NCI-H446 treated with DMSO at 0.1 percent for 48 hours (cell line): ENCODE measurements around the gene HAO1.
"Not testable (repeated sequence)": the region's sequence is repeated elsewhere in the genome, so short reads cannot be mapped to it uniquely, and the experiment has no call there.

ENCODE experiments used
- DNase-seq: peaks from one replicate; lab custom pipeline; 2025; lab: John Stamatoyannopoulos, UW

HAO1 gene

DNA sequence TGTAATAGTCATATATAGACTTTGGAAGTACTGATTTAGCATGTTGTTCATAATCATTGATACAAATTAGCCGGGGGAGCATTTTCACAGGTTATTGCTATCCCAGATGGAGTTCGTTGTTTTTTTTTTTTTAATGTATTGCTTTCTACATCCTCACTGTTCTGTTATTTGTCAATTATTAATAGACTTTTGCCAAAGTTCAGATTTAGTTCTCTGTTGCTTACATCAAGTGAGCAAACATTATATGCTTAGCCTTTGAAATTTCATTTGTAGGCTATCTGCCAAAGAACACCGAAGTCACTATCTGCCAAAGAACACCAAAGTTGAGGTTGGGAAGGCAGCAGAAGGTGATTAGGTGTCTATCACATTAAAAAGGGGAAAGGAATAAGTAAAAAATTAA lies at the start of gene HAO1:
HAO1 (minus strand) TSS at position 118 of the 400 bp plus-strand sequence; CDS start at position 82, 36 bp downstream.
- no peak for DNase-seq

DNA sequence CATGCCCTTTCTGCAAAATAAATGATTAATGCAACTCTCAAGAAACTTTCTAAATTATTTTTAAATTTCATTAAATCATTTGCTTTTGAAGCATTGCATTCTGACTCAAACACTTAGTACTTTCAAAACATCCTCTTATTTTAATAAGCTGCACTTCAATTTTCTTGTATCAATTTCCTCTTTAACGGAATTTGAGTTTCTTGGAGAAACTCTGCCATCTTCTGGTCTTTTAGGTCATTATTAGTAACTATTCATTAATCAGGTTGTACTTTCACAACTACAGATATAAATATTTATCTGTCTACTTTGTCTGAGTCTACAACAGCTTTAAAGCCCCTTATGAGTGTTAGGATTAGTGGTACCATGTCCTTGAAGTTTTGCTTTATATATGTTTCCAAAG lies 49.1 kb upstream of the HAO1 start:
- DNase-seq: no peak

DNA sequence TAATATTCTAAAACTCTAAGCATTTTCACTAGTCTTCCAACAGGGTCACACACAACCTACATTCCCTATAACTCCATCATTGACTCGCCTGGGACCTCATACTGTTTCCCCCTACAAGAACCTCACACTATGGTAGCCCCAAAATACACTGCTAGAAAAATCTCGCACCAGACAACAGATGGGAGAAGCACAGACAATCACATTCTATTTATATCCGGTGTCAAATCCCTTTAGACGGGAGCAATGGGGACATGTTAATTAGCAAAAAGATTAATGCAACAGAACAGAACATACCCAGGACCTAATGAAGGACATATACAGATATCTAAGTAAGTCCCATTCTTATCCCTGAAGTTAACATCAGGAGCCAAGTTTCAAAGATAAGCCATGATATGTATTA lies 45.7 kb upstream of the HAO1 start:
- no peak for DNase-seq

DNA sequence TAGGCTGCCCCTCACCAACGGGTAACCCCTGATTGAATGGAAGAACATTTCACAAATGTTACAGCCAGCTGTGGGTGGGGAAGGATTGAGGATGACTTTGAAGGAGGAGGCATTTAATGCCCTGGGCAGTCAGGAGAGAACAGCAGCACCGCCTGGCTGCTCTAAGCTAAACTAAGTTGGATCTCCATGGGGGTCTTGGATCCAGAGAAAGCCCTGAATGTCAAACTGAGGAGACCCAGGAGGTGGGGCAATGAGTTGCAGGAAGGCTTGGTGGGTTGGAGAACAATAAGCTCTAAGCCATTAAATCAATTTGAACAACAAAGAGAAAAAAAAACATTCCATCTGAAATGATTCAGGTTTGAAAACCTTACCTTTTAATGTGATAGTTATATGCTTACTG lies 43.9 kb upstream of the HAO1 start:
- no peak for DNase-seq

DNA sequence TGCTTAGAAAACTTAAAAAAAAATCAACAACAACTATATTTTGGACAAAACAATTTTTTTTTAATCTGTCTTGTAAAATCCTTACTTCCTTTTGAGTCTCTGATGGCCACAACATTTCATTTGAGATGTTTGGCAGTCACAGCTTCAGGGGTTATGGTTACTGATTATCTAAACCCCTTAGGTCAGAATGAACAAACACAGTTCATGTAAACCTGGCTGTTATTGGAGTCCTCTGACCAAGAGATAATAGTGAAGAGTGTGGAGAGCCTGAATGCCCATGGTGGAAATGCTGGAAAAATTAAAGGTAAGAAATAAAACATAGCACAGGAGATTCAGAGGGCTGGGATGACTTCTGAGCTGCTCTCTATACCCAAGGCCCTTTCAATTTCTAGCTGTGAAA lies 41.1 kb upstream of the HAO1 start:
- DNase-seq: no peak

DNA sequence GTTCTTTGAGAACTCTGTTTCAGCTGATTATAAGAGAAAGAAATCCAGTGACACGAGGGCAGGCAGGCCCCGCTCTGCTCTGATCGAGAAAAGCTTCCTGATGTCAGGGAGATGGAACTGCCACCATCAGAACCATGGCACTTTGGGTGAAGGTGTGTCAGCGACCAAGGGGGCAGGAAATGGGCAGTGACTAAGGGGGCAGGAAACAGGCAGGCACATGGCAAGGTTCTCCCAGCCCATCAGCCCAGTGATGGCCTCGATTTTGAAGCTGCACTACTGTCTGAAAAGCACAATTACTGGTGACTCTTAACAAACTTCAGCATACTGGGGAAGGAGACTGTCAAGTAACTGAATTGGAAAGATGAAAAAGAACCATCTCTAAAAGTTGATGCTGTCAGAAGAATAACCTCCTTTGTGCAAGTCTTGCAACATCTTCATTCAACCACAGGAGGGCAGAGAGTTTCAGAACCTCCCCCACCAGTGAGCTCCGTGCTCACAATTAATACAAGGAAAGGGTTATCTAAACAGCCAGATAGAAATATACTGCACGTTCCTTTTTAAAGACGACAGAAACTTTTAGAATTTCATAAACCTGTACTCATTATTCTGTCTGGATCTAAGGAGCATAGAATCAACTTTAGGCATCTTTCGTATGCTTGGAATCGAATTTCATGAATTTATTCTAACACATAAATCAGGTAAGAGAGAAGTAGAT lies 40.2 kb upstream of the HAO1 start:
- DNase-seq: no peak

DNA sequence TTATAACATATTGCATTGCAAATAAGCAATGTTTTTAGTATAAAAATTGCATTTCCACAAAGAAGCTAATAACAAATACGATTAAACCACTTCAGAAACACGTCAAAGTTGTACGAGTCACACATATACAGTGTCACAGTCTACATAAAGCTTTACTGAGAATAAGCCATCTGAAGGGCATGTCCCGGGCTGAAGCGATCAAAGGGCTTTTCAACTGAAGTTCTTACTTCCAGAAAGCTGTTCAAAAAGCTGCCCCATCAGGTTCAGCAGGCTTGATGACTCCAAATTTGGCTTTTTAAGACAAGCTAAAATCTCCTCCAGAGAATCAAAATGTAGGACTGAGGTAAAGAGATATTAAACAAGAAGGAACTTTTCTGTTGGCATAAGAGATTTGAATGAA lies 37.5 kb upstream of the HAO1 start:
- DNase-seq: no peak

DNA sequence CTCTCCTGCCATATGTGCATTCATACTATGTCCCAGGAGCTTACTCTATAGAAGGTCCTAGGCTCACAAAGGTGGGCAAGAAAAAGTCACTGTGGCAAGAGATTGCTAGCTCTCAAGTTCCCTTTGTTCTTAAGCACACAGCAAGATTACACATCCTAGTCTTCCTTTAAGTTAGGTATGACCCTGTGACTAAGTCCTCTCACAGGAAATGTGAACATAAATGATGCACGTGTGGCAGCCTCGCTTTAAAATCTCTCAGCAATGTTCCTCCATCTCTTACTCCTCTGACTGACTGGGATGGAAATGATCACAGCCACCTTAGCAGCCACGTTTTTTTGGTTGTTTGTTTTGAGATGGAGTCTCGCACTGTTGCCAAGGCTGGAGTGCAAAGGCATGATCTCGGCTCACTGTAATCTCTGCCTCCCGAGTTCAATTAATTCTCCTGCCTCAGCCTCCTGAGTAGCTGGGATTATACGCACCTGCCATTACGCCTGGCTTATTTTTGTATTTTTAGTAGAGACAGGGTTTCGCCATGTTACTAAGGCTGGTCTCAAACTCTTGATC lies 35.7 kb upstream of the HAO1 start:
- DNase-seq: no peak

DNA sequence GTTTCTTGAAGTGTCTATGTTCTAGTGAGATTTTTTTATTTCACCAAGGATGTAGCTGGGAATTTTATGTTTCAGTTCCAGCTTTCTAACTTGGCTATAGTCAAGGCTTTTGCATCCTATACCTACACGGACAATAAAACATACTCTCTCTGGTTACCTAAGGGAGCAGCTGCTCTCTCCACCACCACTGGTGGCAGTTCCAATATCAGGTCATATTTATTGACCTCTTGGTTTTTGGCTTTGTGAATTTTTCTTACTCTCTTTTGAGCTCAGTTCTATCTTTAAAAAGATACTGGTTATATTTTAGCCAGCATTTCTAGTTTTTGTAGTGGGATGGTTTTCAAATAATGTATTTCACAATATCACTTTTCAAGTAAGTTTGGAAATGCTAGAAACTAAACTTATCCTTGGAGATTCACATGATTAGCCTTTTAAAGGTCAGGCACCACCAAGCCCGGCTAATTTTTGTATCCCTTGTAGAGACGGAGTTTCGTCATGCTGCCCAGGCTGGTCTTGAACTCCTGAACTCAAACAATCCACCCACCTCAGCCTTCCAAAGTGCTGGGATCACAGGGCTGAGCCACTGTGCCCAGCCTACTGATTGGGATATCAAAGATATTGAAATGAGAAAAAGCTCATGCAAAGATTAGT lies 34.7 kb upstream of the HAO1 start:
- DNase-seq: no peak

DNA sequence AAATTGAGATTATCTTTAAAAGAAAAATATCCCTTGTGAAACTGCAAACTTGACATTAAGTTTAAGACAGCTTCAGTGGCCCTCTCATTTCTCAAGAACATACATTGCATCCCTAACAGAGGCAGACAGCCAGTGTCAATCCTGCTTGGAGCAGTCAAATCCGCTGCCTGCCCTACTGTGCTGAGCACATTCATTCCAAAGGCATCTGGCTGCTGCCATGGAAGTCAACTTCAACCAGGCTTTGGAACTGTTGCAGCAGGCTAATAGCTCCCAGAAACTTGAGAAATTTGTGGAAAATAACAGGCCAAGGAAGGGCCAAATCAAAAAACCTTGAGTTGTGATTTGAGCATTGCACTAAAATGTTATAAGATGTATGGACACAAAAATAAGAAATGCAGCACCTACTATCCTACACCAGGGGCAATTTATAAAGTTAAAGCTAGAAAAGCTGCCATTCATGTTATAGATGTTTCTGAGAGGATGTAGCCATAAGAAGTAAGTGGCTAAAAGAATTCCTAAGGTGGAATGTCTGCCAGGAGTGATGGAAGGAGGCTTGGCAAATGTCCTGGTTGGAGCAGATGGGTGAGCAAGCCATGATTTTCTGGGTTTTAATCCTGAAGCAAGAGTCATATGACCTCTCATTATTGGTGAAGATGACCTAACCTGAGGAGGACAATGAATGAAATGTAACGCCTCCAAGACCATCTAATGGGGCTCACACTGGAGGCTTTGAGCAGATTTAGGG lies 31.4 kb upstream of the HAO1 start:
- DNase-seq: peak; percentile 61

DNA sequence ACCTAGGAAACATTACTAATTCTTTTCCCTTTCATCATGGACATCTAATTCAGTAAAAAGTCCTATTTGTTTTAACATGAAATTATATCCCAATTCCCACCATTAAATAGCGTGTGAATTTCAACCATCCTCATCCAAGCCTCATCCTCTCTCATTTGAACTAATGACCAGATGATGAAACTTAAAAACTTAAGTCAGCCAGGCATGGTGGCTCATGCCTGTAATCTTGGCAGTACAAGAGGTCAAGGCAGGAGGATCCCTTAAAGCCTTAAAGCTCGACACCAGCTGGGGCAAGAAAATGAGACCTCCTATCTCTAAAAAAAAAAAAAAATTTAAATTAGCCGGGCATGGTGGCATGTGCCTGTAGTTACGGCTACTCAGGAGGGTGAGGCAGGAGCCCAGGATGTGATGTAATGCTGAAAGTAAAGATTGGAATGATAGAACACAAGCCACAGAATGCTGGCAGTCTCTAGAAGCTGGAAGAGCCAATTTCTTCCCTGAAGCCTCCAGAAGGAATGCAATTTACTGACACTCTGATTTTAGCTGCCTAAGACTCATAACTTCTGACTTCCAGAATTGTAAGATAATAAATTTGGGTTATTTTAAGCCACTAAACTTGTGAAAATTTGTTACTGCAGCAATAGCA lies 27.1 kb upstream of the HAO1 start:
- DNase-seq: no peak

DNA sequence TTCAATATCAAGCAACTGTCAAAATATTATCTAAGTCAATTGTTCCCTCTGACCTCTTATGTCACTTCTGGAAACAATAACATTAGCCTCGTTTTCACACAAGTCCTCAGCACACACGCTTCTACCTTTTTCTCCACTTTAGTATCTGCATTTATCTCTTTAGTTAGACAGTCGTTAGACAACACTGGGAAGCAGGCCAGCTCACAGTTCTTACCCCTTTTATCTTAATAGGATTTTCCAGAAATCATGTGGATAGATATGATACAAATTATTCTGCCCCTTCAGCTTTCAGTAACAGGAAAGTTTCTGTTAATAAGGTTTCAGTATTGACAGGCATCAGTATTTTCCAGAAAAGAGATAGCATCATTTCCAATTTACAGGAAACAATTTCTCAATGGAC lies 25.9 kb upstream of the HAO1 start:
- DNase-seq: no peak

DNA sequence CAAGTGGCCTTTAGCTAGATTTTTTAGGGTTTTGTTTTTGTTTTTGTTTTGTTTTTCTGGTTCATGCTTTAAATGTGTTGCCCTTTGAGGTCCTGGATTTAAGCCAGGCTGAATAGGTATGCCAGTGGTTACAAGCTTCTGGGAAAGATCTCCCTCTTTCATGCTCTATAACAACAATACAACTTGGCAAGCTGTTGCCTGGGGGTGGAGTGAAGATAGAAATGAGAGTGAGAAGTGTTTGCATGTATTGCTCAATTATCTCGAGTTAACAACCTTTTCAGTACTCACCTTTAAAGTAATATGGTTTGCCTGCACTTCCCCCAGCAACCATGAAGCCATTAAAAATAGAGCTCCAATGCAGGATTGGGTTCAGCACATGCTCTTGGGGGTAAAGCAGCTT lies 19.2 kb upstream of the HAO1 start:
- no peak for DNase-seq

DNA sequence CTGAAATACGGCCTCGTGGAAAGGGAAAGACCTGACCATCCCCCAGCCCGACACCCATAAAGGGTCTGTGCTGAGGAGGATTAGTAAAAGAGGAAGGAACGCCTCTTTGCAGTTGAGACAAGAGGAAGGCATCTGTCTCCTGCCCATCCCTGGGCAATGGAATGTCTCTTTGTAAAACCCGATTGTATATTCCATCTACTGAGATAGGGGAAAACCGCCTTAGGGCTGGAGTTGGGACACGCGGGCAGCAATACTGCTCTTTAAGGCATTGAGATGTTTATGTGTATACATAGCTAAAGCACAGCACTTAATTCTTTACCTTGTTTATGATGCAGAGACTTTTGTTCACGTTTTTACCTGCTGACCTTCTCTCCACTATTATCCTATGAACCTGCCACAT lies 16.3 kb upstream of the HAO1 start:
- DNase-seq: not testable (repeated sequence)

DNA sequence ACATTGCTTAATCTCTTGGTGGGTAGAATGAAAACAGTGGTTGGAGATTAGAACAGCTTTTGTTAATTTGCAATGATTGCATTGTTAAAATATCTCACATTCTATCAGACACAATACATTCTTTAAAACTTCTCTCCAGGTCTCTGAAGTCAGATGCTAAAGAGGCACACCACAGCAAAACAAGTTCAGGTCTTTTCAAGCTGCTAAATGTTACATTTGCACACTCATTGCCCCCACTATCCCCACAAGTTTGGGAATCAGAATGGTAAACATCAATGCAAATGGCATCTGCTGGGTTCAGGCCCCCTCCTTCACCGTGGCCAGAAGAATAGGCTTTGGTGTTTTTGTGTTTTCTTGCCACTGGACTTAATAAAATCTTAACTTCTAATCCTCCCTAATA lies 10.1 kb upstream of the HAO1 start:
- no peak for DNase-seq

DNA sequence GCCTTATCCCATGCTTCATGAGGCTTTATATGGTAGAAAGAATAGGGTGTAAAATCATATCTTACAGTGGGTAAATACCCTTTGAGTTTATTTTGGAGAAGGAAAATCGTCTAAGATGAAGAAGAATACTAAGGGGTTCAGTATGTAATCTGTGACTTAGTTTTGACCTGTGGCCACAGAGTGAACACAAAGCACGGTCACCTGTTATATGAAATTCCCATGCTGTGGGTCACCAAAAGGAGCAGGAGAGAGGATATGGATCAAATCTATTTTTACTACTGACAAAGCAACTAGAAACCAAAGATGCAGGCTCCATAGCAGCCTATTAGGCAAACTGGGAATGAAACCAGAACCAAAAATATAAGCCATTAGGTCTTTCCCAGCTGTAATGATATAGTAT lies 3.6 kb upstream of the HAO1 start:
- no peak for DNase-seq

DNA sequence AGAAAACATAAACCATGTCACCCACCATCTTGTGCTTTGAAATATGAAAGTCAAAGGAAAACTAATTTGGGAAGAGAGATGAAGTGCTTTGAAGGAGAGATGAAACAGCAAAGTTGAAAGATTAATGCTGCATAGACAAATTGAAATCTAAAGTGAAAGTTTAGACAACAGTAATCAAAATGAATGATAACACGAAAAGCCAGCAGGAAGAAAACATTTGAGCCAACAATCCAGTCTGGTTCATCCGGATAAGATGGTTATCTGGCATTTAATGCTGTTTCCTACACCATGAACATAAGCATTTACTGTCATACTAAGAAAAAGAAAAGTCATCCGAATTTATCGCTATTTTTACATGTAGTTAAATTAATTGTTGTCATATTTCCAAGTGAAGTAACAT lies 595 bp downstream of the HAO1 start:
- DNase-seq: no peak

DNA sequence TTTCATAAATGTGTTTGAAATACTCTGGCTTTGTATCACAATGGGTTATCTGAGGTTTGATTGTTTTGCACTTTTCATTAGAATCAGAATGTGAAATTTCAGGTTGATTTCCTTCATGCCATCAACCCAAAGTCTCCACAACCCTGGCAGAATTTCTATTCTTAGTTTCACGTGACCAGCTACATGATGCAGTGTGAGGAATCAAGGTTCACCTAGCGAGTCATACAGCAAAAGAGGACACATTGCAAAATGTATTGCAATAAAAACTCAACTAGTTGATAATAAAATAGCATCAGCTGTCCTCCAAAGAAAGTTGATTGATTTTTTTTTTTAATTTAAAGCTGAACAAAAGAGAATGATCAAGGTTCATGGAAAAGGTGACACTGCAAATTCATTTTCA lies 2.2 kb downstream of the HAO1 start:
- DNase-seq: no peak

DNA sequence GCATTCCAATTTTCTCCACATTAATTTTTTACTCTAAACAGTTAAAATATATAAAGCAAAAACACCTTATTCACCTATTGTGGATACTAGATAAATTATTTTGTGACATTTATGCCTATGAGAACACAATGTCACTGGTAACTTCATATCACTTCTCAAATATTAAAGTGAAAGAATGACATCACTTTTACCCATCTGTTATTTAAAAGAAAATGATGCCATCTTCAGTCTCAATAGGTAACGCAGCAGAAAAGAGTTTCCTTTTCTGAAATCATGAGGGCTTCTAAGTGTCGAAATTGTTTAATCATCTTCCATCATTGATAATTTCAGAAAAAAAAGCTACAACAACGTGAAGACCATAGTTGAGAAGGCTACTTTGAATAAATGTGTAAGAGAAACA lies 2.9 kb downstream of the HAO1 start:
- no peak for DNase-seq

DNA sequence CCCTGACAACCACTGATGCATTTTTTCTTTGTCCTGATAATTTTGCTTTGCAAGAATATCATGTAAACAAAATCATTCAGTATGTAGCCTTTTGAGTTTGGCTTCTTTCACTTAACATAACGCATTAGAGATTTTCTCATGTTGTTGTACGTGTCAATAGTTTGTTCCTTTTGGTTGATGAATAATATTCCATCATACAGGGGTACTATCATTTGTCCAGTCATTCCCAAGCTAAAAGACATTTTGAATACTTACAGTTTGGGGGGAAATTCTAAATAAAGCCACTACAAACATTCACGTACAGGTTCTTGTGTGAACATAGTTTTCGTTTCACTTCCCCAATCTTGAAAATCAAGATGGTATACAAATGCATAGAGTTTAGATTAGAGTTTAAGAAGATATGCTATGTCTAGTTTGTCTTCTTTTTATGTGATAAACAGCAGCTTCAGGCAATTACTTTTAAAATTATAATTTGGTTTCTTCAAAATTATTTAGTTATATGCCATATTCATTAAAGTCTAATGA lies 5.2 kb downstream of the HAO1 start:
- no peak for DNase-seq

DNA sequence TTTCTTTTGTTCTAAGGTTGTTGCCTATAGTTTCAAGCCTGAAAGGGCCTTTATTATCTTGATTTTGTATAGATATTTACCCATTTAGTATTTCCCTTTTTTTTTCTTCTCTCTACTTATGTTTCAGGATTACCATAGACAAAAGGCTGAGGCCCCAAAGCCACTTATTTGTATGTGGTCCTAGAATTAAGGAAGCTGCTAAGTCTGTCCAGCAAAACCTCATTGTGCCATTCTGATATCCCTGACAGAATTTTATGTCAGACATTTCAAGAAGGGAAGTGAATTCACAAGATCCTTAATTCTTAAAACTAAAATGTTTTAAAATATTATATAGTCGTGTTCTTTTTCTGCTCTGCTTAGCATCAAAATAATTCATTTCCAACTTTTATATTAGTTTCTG lies 6.9 kb downstream of the HAO1 start:
- DNase-seq: no peak

DNA sequence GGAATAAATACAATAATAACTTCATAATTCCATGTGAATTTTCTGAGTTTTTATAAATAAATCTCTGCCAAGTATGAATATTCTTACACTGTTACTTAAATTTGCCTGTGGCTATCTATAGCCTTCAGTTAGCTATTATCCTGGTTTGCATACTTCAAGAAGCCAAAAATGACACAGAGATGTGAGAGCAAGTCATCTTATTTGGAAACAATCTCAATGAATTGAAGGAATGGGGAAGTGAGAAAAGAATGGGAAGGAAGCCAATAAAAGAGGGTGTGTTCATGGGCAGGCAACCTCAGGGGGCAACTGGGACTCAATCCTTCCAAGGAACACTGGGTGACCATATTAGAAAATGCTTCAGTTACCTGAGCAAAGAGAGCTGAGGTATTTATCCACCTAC lies 9.9 kb downstream of the HAO1 start:
- DNase-seq: no peak
